Measurements from ENCODE around the gene PLAC8L1.

- TF ChIP-seq CEBPB (IDR thresholded peaks at IDR 0.05; ENCODE audit: low read depth, low read length) (no peak), CTCF (conservative IDR thresholded peaks at IDR 0.05; ENCODE audit: low read depth, low read length) (no peak), FOS (IDR thresholded peaks at IDR 0.05; ENCODE audit: low read depth, low read length) (no peak)
These were observed 34.2 kb downstream of the PLAC8L1 start for GRCh38 chr5:146071171-146071570.

Measured in IMR-90 (cell line).